ENCODE results near the gene B4GALNT4.
"Not testable (repeated sequence)": the region's sequence is repeated elsewhere in the genome, so short reads cannot be mapped to it uniquely, and the experiment has no call there.

Gene B4GALNT4, protein sequence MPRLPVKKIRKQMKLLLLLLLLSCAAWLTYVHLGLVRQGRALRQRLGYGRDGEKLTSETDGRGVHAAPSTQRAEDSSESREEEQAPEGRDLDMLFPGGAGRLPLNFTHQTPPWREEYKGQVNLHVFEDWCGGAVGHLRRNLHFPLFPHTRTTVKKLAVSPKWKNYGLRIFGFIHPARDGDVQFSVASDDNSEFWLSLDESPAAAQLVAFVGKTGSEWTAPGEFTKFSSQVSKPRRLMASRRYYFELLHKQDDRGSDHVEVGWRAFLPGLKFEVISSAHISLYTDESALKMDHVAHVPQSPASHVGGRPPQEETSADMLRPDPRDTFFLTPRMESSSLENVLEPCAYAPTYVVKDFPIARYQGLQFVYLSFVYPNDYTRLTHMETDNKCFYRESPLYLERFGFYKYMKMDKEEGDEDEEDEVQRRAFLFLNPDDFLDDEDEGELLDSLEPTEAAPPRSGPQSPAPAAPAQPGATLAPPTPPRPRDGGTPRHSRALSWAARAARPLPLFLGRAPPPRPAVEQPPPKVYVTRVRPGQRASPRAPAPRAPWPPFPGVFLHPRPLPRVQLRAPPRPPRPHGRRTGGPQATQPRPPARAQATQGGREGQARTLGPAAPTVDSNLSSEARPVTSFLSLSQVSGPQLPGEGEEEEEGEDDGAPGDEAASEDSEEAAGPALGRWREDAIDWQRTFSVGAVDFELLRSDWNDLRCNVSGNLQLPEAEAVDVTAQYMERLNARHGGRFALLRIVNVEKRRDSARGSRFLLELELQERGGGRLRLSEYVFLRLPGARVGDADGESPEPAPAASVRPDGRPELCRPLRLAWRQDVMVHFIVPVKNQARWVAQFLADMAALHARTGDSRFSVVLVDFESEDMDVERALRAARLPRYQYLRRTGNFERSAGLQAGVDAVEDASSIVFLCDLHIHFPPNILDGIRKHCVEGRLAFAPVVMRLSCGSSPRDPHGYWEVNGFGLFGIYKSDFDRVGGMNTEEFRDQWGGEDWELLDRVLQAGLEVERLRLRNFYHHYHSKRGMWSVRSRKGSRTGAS

GRCh38 chr11:369336-370018 lies at the start of gene B4GALNT4:
TSS of gene B4GALNT4 (plus strand) at chr11:369499. CDS start at chr11:369804, 305 bp downstream.
- peak; percentile 59 for DNase-seq

DNA sequence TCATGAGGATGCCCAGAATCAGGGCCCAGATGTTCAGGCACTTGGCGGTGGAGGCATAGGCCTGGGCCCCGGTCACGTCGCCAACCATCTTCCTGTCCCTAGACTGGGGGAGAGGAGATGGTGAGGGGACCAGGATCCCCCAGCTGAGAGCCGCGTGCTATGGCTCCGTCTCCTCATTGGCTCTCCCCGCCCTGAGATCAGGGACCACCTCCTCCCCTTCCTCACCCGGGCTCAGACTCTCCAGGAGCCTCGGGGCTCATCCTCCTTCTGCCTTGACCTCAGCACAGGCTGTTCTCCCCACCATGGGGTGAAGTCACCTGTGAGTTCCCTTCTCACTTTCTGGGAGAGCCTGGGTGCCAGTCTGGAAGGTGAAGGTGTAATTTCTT lies 49.4 kb upstream of the B4GALNT4 start:
- DNase-seq, result not testable (repeated sequence)

GRCh38 chr11:324156-324555 lies 45.1 kb upstream of the B4GALNT4 start:
- no peak for DNase-seq

DNA sequence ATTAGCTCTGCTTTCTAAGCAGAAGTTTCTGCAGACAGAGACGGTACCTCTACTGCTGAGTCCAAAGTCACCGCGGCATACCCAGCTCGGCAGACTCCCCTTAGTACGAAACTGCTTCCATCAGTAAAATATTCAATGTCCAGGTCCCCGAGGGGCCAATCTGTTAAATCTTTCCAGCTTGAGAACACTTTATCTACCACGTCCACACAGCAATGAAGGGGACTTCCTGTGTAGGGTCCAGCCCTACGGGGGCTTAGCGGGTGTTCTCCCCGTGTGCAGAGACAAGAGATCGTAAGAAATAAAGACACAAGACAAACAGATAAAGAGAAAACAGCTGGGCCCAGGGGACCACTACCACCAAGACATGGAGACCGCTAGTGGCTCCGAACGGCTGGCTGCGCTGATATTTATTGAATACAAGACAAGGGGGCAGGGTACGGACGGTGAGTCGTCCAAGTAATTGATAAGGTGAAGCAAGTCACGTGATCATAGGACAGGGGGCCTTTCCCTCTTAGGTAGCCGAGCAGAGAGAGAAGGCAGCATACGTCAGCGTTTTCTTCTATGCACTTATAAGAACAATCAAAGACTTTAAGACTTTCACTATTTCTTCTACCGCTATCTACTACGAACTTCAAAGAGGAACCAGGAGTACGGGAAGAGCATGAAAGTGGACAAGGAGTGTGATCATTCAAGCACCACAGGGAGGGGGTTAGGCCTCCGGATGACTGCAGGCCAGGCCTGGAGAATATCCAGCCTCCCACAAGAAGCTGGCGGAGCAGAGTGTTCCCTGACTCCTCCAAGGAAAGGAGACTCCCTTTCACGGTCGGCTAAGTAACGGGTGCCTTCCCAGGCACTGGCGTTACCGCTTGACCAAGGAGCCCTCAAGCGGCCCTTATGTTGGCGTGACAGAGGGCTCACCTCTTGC lies 44.4 kb upstream of the B4GALNT4 start:
- DNase-seq, result not testable (repeated sequence)

DNA sequence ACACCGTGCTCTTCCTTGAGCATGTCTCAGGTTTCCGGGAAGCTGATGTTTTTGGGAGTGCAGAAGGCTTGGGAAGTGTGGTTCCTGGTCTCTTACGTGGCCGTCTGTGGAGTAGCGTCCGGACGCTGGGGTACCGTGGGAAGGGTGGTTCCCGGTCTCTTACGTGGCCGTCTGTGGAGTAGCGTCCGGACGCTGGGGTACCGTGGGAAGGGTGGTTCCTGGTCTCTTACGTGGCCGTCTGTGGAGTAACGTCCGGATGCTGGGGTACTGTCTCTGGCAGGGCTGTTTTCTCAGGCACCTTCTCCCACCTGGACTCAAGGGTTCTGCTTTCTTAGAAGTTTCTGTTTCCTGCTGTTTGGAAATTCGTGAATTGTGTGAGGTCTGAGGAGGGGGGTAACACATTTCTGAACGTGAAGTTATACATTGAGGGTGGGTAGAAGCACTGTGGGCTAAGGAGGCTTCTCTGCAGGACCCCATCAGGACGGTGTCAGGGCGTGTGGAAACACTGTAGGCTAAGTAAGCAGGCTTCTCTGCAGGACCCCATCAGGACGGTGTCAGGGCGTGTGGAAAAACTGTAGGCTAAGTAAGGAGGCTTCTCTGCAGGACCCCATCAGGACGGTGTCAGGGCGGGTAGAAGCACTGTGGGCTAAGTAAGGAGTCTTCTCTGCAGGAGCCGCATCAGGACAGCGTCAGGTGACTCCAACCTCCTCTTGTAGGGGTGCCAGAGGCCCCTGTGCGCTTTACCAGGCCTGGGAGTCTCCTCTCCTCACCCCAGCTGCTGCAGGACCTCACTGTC lies 43.3 kb upstream of the B4GALNT4 start:
- DNase-seq, result no peak

DNA sequence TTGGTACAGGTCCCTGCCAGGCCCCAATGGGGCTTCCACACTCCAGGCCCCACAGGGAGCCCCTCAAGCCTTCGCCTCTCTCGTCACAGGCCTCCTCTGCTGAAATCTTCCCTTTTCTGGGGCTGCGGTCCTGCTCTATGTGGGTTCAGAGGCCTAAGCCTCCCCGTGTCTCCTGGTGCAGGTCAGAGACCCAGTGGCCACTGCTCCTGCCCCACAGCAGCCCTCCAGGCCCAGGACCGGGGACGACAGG lies 42.8 kb upstream of the B4GALNT4 start:
- DNase-seq, result no peak

- peak; percentile 47 for DNase-seq
Observed at GRCh38 chr11:326842-327580, 42.3 kb upstream of the B4GALNT4 start.

- DNase-seq, result no peak
Observed at GRCh38 chr11:327581-327923, 41.7 kb upstream of the B4GALNT4 start.

DNA sequence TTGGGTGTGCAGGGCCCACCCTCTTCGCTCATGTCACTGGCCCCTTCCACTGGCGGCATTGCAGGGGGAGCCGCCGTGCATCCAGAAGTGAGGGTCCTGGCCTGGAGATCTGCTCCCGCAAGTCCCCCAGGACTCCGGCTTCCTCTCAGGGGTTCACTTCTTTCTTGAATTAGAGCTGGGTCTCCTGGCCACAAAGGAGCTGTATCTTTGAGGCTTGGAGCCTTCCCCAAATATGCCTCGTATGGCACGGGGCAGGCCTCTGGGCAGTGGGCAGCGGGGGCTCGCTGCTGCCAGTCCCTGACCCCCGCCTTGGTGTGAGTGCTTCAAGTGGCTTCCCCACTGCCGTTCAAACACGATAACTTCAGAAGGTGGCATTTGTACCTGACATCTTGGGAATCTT lies 41.3 kb upstream of the B4GALNT4 start:
- no peak for DNase-seq

- DNase-seq, result not testable (repeated sequence)
Observed at GRCh38 chr11:328516-329100, 40.7 kb upstream of the B4GALNT4 start.

GRCh38 chr11:329886-330253 lies 39.4 kb upstream of the B4GALNT4 start:
- DNase-seq, result no peak

DNA sequence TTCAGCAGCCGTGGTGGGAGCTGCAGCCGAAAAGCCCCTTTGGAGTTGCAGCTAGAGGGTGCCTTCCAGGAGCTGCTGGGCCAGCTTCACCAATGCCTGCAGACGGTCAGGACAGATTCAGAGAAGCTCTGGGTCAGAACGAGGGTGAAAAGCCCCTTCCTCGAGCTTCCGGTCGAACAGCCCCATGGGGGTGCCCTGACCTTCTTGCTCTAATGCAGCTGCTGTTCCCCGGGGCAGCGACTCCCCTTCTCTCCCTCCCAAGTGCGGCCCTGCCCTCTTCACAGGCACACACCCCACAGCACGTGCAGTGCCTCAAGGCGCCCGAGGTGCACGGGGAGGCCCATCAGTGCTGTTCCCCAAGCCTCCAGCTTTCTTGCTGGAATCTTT lies 39.0 kb upstream of the B4GALNT4 start:
- no peak for DNase-seq

DNA sequence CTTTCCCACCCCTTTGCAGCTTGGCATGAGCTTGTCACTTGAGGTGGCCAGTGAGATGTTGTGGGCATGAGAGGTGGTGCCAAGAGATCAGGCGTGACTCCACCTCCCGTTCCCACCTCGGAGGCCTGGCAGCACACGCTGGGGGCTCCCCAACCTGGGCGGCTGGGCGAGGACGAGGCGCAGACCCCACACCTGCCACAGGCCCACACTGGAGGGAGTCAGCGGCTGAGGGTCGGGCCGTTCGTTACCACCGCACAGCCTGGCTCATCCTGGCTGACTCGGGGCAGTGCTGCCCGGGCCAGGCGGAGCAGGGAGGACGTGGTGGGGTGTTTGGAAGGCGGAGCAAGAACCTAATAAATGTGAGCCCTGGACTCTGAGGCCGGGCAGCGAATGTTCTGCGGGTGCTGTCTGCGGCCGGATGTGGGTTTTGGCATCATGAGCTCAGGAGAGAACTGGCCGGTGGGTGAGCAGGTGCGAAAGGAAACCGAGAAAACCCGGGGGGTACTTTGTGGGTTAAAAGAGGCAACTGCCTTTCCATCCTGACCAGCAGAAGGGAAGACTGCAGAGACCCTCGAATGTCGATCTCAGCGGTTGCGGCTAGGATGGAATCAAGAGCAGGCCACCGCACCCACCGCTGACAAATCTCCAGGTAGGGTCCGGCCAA lies 38.5 kb upstream of the B4GALNT4 start:
- DNase-seq, result no peak

- DNase-seq, result no peak
Observed at GRCh38 chr11:331358-332060, 37.8 kb upstream of the B4GALNT4 start.

DNA sequence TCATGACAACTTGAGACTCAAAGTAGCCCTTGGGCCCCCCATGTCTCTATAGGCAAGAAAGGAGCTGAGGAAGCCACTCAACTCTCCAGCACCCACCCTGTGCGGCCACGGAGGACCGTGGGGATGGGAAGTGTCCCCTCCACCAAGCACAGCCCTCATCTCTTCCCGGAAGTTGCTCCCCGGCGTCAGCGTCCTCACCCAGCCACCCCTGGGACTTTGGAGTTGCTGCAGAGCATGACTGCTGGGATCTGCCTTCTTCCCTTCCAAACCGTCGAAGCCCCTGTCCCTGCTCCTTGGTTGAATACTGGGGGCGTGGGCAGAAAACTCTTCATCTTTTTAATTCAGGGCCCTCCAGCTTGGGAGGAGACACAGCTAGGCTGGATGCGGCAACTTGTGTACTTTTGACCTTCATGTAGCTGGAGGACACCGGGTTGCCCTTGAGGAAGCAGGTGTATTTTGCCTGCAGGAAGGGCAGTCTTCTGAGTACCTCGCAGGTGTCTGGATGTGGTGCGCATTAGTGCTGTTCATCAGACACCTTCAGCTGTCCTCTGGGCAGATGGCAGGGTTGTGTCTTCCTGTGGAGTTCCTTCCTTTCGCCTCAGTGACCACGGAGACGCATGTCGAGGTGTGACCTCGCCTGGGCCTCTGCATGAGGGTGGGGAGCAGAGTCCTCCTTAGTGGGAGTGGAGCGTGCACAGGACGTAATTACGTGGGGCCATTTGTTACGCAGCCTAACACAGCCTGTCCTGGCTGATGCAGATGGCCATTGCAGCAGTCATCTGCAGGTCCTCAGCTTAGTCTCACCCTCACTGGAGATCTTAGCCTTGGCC lies 36.4 kb upstream of the B4GALNT4 start:
- DNase-seq, result no peak

GRCh38 chr11:333616-334263 lies 35.6 kb upstream of the B4GALNT4 start:
- not testable (repeated sequence) for DNase-seq

- DNase-seq, result peak; percentile 38
Observed at GRCh38 chr11:334264-334994, 34.9 kb upstream of the B4GALNT4 start.
